Measurements from ENCODE around the gene ZDHHC9.
"Not testable (repeated sequence)": the region's sequence is repeated elsewhere in the genome, so short reads cannot be mapped to it uniquely, and the experiment has no call there.

ZDHHC9 gene

DNA sequence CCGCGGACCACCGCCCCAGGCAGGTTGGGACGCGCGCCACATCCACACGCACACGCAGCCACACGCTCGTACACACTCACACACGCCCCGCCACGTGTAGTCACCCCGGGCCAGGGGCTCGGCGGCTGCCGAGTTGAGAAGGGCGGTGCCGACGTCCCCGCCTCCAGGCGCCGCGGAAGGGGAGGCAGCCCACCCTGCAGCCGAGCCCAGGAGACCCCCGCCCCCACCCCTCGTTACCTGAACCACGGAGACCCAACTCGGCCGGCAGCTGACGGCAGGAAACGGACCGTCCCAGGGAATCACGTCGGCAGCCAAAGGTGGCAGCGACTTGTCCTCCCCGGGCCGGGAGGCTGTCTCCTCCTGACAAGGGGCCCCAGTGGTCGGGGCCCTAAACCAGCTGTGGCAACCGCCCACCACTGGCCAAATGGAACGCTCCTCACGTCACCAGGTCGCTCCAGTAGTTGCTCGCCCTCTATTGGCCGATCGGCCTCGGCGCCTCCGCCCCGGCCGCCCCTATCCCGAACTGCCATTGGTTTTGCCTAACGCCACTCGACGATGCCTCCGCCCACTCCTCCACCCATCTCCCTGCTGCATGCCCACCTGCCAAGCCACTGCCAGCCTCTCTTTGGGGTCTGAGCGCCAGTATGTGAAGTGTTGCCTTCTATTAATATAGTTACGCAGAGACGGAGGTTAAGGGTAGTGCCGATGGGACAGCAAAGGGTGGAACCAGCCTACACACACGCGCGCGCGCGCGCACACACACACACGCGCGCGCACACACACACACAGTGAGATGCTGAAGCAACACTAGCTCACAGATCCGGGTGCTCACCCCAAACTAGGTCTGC is at the start of gene ZDHHC9:
Gene ZDHHC9, minus strand, starts transcription at position 428 of the 848 bp plus-strand sequence. CDS start 1,941 bp downstream, outside the sequence.
- ATAC-seq (peak; percentile 97), DNase-seq (peak; percentile 84)

DNA sequence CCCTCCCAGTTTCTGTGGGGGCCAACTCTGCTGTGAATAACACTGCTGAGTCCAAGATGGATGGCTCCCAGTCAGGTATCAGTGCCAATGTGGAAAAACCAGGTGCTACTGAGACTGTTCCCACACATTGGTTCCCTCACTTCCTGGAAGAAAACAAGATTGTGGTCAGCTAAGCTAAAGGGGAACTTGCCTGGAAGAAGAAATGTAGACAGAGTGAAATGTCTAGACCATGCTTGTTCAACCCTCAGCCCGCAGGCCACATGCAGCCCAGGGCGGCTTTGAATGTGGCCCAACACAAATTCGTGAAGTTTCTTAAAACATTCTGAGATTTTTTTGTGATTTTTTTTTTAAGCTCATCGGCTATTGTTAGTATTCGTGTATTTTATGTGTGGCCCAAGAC is 33.7 kb upstream of the ZDHHC9 start:
- ATAC-seq = no peak
- no peak for DNase-seq

DNA sequence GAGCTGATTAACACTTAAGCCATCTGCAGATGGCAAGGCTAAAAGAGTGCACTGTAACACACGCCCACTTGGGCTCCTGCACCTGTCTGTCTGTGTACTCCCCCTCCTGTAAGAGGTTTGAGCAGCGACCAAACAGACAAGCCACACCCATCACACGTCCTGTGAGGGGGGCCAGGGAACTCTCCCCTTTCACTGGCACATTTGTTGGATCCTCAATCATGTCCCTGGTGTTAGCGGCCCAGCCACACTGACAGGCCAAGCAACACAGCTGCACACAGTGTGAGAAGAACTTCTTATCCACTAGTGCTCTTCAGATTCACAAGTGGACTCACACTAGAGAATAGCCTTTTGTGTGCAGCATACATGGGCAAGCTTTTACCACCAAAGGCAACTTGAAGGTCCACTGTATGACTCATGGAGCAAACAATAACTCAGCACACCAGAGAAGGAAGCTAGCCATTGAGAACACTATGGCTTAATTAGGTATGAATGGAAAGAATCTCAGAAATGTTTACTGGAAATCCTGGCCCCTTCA is 33.2 kb upstream of the ZDHHC9 start:
- no peak for DNase-seq
- no peak for ATAC-seq

DNA sequence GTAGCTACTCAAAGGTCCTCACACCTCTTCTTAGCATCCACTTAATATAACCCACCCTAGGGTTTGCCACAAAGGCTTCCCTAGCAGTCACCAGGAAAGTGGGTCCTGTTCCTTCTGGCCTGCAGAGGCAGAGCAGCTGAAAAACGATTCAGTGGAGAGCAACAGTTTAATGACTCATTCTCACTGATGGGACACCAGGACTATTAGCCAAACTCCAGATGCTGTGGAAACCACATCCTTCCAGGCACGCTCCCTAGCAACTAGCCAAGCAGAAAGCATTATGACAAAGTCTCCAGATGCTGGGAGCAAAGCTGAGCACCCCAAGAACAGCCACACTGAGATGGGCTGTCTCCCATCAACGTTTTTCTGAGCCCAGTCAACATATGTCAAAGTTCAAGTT is 32.0 kb upstream of the ZDHHC9 start:
- DNase-seq (no peak), ATAC-seq (no peak)

DNA sequence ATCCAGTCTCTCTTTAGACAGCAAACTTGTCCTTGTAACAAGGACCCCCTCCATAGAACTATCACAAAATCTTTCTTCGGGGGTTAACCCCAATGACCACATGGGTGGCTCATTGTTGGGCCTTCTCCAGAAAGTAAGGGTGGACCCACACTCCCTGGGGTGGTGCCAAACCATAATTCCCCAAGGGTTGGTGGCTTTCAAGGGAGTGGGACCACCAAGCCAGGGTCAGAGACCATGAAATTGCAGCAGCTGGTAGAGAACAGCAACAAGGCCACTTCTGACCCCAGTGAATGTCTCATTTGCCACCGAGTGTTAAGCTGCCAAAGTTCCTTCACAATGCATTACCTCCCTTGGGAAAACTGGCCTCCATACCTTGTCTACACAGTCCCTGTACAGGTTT is 28.8 kb upstream of the ZDHHC9 start:
- no peak for DNase-seq
- ATAC-seq = no peak

DNA sequence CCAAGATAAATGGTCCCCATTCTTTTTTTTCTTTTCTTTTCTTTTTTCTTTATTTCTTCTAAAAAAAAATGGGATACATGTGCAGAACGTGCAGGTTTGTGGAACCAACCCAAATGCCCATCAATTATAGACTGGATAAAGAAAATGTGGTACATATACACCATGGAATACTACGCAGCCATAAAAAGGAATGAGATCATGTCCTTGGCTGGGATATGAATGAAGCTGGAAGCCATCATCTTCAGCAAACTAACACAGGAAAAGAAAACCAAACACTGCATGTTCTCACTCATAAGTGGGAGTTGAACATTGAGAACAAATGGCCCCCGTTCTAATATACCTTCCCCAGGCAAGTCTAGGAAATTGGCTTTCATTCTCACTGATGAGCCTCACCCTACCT is 22.6 kb upstream of the ZDHHC9 start:
- ATAC-seq, DNase-seq: not testable (repeated sequence)

DNA sequence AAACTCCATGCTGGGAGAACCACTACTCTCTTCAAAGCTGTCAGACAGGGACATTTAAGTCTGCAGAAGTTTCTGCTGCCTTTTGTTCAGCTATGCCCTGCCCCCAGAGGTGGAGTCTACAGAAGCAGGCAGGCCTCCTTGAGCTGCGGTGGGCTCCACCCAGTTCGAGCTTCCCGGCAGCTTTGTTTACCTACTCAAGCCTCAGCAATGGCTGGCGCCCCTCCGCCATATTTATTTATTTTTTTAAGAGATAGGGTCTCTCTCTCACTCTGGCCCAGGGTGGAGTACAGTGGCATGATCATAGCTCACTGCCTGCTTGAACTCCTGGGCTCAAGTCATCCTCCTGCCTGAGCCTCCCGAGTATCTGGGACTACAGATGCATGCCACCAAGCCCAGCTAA is 15.4 kb upstream of the ZDHHC9 start:
- ATAC-seq = not testable (repeated sequence)

DNA sequence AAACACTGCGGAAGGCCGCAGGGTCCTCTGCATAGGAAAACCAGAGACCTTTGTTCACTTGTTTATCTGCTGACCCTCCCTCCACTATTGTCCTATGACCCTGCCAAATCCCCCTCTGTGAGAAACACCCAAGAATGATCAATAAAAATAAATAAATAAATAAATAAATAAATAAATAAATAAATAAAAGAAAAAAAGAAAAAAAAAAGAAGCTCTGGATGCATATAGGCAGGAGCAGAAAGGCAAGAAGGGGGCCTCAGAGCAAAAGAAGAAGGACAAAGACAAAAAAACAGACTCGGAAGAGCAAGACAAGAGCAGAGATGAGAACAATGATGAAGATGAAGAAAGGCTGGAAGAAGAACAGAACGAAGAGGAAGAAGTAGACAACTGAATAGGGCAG is 8.1 kb upstream of the ZDHHC9 start:
- not testable (repeated sequence) for ATAC-seq

More for the DNA sequence above, 15.4 kb upstream of the ZDHHC9 start:
- not testable (repeated sequence) for DNase-seq

DNA sequence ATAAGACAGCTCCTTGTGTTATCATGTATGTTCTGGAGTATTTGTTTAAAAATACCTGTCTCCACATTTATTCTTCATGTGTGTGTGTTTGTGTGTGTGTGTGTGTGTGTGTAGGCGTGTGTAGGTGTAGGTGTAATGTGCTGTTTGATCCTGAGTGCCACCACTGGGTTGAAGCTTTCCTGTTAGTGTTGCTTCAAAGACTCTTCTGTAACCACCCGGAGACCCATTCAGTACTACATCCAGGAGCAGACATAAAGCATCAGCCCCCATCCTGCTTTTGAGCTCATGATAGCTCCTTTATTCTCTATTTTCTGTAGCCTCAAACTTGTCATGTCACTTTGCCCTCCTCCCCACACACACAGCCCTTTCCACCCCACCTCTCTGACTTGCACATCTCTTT is 3.0 kb upstream of the ZDHHC9 start:
- no peak for ATAC-seq
- no peak for DNase-seq

More for the DNA sequence above, 8.1 kb upstream of the ZDHHC9 start:
- DNase-seq = not testable (repeated sequence)

DNA sequence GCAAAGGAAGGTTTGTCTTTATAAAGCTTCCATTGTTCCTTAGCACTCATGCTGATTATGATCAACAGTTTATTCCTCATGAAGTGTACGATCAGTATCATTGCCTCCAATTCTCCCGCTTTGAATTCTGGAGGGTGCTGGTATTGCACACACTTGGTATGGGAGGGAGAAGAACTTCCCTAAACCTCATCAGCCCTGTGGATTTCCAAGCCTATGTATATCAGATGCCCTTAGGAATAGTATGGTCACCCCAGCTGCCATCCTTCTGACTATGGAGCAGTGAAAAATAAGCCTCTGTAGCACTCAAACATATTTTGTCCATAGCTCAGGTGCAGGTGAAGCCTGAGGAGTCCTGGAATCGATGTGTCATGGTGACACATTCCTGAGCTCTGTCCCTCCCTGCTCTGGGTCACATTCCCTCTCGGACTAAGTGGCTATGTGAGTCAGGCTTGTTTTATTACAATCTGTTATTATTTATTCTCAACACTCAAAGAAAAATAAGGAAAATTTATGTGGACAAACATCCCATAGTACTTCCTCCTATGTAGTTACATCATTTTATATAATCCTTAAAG is 2.0 kb upstream of the ZDHHC9 start:
- ATAC-seq (no peak), DNase-seq (no peak)

DNA sequence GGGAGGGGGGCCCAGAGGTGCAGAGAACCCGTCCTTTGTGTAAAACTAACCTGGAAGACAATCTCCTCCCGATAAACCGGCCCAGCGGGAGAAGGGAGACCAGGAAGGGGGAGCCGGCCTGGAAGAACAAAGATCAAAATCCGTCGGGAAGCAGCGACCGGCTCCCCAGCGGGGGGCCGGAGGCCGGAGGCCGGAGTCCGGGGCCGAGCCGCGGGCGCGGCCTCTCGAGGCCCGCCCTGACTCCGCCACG is 552 bp downstream of the ZDHHC9 start:
- ATAC-seq (no peak), DNase-seq (no peak)

DNA sequence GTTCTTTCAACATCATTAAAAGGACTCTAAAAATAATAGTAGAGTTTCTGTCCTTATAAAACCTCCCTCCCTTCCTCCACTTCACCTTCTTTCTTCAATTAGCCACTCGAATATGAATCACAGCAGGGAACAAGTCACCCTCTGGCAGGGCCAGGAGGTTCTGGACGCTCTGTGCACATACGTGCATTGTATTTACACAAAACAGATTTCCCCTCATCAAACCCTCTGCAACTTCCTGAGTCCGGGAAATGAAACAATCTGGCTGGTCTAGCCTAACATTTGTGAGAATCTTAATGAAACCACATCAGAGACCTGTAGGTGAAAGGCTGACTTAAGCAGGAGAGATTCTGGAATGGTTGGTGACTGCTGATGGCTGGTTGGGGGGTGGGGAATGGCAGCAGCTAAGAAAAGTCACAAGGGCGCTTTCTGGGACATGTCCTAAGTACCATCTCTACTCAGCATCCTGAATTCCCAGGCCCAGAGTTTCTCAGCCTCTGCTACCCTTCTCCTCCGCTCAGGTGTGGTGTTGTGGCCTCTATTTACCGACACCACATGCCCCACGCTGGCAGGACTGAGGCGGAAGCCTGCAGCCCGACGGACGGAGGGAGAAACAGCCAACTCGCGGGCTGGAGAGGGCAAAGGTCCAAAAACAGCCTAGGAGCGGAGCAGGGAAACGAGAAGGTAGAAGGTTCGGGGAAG is 1.0 kb downstream of the ZDHHC9 start:
- no peak for ATAC-seq
- DNase-seq = peak; percentile 12

DNA sequence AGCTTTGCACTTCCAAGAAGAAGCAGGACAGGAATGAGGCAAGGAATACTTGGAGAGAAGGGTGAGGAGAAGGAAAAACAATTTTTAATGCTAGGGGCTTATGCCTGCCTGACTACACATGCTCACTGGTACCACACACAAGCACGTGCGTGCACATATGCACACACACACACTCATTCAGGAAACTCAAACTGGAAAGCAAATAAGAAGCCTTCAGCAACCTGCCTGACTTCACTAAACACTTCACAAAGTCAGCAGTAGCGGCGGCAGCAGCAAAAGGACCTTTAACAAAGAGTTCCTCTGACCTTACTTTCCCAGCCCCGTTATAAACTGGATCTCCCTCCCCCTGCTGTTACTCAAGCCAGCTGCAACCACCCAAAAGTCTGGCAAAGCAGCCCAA is 3.3 kb downstream of the ZDHHC9 start:
- DNase-seq = no peak
- ATAC-seq = no peak

DNA sequence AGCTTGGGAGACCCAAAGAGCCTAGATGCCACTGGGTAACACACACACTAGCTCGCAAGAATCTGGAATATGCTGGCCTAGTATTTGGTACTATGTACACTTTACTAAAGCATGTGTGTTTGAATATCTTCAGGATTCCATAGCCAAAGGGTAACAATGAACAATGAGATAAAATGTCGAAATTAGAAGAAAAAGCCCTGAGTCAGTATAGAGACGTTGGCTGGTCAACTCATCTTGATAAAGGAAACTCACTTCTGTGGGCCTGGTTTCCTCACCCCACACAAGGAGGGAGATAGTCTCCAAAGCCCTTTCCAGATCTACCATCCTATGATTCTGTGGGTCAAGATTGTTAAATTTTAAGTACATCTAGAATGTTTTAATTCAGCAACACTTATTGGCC is 6.9 kb downstream of the ZDHHC9 start:
- ATAC-seq (no peak), DNase-seq (no peak)

DNA sequence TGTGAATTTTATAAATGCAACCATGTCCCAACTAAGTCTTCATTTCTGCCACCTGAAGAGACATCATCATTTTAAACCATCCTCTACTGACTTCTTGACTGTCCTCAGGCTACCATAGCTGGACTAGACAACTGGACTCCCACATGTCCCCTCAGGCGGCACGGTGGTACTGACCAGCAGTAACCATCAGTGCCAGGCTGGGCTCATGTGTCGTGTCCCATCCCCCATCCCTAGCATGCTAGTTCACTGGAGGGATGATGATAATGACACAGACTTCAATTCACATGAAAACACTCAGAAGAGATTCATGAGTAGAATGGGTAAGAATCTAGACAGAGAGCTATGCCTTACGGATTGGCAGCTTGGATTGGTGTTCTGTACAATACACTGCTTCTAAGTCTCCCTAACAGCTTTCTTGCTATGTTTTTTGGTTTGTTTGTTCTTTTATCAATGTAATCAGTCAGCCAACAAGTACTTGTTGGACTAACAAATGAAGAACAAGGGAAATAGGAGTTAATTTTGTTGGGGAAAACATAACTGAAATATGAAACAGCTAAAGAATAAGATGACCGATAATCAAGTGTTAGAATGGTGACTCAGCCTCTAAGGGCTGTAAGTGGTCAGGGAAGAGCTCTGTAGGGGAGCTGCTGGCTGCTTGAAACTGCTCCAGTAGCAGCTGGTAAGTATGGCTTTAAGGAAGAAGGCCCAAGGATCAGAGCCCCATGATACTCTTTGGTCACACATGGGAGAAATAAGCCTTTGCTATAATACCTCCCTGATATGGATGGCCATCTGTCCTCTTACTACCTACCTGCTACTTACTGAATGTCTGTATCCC is 10.3 kb downstream of the ZDHHC9 start:
- DNase-seq (no peak), ATAC-seq (no peak)

DNA sequence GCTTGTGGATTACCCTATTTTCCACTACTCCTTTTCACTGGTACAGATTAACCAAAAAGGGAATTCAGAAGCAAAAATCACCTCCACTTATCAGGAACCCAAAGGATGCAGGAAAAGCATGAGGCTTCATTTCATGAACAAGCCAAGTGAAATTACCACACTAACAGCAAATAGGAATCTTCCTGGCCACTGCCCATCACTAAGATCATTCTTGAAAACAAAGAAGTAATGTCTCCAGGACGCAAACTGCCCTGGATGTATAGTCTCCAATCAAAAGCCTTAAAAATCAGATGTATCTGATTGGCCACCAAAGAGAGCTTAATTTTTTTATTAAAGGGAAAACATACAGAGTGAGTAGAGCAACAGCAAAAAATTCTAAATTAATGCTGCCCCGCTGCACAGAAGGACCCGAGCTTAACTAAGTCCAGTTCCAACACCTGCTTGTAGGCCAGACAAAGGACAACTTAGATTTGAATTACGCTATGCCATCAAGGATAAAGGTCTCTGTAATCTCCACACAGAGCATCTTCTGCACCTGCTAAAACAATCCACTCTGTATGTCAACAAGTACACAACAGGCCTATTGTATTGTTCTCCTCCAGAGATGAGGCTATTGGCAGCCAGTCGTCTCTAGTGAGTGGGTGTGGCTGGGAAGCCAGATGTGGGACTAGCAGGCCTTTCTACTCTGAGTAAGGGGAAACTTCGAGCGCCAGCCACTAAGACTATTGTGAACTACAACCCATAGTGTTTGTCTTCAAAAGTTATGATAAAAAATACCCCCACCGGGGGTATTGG is 12.4 kb downstream of the ZDHHC9 start:
- no peak for DNase-seq
- ATAC-seq = no peak

DNA sequence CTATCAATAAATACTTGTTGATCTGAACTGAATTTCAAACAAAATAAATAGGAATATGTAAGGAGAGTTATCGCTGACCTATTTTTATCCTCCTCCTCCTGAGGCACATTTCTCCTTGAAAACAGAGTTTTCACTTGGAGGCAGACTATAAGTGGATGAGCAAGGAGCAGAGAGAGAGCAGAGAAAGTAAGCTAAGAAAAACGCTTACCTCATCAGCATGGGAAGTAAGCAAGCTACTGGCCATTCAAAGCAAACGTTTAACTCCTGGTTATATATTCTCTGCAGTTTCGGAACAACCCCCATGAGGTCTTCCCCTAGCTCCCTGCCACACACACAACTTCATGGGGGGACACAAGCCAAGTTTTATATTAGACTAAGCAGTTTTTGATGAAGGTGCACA is 13.2 kb downstream of the ZDHHC9 start:
- DNase-seq (no peak), ATAC-seq (no peak)

DNA sequence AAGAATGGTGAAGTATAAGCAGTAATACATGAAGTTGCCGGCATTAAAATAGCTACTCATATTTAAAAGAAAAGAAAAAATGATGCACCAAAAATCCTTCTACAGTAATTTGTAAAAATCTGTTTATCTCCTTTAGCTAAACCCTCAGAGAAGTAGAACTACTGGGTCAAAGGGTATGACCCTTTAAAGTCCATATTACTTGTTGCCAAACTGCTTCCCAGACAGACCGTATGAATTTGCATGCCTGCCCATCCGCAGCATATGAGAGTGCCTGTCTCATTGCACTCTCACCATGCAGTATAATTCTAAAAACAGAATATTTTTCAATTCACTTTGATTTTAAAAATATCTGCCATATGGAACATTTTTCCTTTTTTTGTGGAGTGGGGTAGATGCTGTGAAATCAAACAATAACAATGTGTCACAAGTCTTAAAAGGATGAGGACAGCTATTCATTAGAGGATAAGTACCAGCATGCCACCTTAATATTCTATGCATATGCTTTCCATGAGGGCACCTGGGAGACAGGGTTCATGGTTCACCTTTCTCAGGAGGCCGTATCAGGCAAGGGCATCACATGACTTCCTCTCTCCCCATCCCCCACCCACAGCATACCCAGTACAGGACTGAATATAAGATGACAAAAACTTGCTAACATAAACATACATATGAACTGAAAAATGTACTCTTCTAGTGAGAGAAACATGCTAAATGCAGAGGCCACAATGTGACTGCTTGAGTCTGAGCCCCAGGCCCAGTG is 17.8 kb downstream of the ZDHHC9 start:
- no peak for DNase-seq
- no peak for ATAC-seq

DNA sequence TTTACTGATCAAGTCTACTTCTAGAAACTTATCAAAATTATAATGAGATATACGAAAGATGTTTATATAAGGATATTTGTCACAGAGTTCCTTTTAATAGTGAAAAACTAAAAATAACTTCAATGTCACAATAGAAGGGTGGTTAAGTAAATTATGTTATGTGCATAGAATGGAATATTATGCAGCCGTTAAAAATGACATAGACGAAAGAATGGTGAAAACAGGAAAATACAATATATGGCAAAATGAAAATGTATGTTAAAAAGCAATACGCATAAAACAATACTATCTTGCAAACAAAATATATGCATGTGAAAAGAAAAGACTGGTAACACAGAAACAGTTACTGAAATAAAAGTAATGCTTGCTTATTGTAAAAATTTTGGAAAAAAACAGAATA is 19.1 kb downstream of the ZDHHC9 start:
- ATAC-seq (no peak), DNase-seq (no peak)

DNA sequence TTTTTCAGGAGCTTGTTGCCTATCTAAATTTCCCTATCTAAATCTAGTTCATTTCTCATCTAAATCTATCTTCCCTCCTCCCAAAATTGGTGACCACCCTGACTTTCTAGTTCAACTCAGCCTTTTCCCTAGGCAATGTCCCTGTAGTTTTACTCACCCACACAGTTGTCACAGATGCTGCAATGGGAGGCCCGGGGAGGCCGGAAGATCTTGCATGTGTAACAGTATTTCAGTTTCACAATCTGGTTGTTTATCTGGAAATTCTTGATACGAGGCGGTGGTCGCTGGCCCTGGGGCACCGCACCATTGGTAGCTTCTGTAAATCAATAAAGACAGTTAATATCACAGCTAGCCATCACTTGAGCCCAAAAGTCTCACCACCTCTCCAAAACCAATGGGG is 20.2 kb downstream of the ZDHHC9 start:
- no peak for DNase-seq
- no peak for ATAC-seq

DNA sequence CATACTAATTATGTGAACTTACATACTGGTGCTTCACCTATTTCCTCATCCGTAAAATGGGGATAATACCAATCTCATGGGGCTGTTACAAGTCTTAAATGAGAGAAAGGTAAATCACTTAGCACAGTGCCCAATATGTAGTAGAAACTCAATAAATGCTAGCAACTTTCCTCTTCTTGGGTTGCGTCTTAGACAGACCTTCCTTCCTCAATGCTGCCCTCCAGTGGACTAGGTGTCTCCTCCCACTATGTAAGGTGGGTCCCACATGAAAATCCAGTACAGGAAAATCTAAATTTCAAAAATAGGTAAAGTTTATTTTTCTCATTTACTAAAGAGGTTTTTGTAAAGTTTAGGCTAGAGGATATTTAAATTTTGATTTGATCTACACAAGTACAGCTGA is 20.6 kb downstream of the ZDHHC9 start:
- DNase-seq (peak; percentile 51), ATAC-seq (peak; percentile 80)
